Stimulated activated memory B cell treated with anti-CD40 and anti-IgM and Interleukin-4, amounts not matched to agents 10 μg/mL and 1 μg/mL and 100 μg/mL, for 72 hours (primary cell): ENCODE results near the gene NRXN3.

ENCODE experiments used
- ATAC-seq: fragments of 150-1000 bp; cut with Tn5 transposase; 2 replicates; pipeline ENCODE4 v1.10.0; 2021
- H3K27ac Mint-ChIP-seq: one replicate; pipeline ENCODE4 v1.8.0; 2022; ENCODE audit warnings: mild to moderate bottlenecking, mixed read lengths
- H3K27me3 Mint-ChIP-seq: one replicate; pipeline ENCODE4 v1.8.0; 2022; ENCODE audit warnings: mixed read lengths
- H3K36me3 Mint-ChIP-seq: one replicate; pipeline ENCODE4 v1.8.0; 2022; ENCODE audit warnings: mixed read lengths
- H3K4me1 Mint-ChIP-seq: one replicate; pipeline ENCODE4 v1.8.0; 2022; ENCODE audit warnings: mixed read lengths
- H3K4me3 Mint-ChIP-seq: one replicate; pipeline ENCODE4 v1.8.0; 2022; ENCODE audit warnings: mild to moderate bottlenecking, moderate library complexity, mixed read lengths
- H3K9me3 Mint-ChIP-seq: one replicate; pipeline ENCODE4 v1.8.0; 2022; ENCODE audit warnings: mixed read lengths

The NRXN3 gene

DNA sequence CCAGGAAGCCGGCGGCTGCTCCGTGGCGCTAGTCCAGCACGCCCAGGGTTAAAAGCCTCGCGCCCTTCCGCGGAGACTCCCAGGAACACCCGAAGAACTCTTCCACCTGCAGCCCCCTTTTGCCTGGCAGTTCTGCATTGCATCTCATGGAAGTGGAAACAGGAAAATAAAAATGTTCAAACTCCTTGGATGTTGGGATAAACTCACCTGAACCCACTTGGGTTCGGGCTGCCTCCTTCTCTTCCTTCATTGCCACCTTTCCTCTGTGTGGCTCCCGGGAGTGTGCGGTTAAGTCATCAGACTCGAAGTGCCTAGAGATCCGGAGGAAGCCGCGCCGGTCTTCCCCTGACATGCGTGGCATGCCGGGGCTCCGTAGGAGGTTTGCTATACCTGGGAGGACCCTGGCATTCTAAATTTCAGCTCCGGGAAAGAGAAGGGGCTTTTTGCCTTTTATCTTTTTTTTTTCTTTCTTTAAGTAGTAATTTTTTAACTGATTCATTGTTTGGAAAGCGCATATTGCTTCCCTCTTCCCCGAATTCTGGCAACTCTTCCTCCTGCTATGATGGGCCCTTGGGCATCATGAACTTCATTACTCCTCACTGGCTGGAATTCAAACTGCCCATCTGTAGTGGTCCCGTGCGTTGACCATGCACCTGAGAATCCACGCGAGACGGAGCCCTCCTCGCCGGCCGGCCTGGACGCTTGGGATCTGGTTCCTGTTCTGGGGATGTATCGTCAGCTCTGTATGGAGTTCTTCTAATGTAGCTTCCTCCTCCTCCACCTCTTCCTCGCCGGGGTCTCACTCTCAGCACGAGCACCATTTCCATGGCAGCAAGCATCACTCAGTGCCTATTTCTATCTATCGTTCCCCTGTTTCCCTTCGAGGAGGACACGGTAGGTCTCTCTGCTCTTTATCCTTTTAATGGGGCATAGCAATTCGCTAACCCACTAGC lies 1109.7 kb downstream of the NRXN3 start:
- H3K36me3 Mint-ChIP-seq = no peaks in the 10 kb centered on the region
- no peak overlapping the region for H3K27ac Mint-ChIP-seq
- H3K9me3 Mint-ChIP-seq = peaks cover 4% of the 10 kb centered on the region
- no peaks in the 10 kb centered on the region for H3K4me1 Mint-ChIP-seq
- no peak for ATAC-seq
- peaks cover 23% of the 10 kb centered on the region for H3K27me3 Mint-ChIP-seq
- no peak overlapping the region for H3K4me3 Mint-ChIP-seq

- H3K9me3 Mint-ChIP-seq = peaks cover 4% of the 10 kb centered on the region
- no peaks in the 10 kb centered on the region for H3K36me3 Mint-ChIP-seq
- no peaks in the 10 kb centered on the region for H3K4me1 Mint-ChIP-seq
- H3K27me3 Mint-ChIP-seq = peaks cover 23% of the 10 kb centered on the region
- no peak for ATAC-seq
- no peak overlapping the region for H3K4me3 Mint-ChIP-seq
- H3K27ac Mint-ChIP-seq = no peak overlapping the region
These were observed 1111.3 kb downstream of the NRXN3 start for GRCh38 chr14:79281244-79282152.

- H3K27ac Mint-ChIP-seq = no peak overlapping the region
- no peak for ATAC-seq
- no peaks in the 10 kb centered on the region for H3K4me1 Mint-ChIP-seq
- peaks cover 15% of the 10 kb centered on the region for H3K27me3 Mint-ChIP-seq
- no peak overlapping the region for H3K4me3 Mint-ChIP-seq
- peaks cover 4% of the 10 kb centered on the region for H3K9me3 Mint-ChIP-seq
- H3K36me3 Mint-ChIP-seq = no peaks in the 10 kb centered on the region
These were observed 1114.4 kb downstream of the NRXN3 start for GRCh38 chr14:79284621-79285020.

DNA sequence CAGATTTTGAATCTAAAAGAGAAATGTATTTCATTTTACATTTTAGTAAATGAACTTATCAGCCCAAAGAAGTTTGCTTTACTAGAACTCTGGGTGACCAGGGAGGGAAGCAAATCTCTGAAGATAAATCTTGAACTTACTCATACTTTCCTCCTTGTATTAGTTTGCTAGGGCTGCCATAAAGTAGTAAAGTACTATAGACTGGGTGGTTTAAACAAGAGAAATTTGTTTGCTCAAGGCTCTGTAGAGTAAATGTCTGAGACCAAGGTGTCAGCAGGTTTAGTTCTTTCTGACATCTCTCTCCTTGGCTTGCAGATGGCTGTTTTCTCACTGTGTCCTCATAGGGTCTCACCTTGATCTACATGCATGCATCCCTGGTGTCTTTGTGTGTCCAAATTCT lies 1115.1 kb downstream of the NRXN3 start:
- H3K4me1 Mint-ChIP-seq = no peaks in the 10 kb centered on the region
- peaks cover 9% of the 10 kb centered on the region for H3K27me3 Mint-ChIP-seq
- H3K27ac Mint-ChIP-seq = no peak overlapping the region
- no peaks in the 10 kb centered on the region for H3K36me3 Mint-ChIP-seq
- H3K9me3 Mint-ChIP-seq = peaks cover 1% of the 10 kb centered on the region
- no peak overlapping the region for H3K4me3 Mint-ChIP-seq
- no peak for ATAC-seq

DNA sequence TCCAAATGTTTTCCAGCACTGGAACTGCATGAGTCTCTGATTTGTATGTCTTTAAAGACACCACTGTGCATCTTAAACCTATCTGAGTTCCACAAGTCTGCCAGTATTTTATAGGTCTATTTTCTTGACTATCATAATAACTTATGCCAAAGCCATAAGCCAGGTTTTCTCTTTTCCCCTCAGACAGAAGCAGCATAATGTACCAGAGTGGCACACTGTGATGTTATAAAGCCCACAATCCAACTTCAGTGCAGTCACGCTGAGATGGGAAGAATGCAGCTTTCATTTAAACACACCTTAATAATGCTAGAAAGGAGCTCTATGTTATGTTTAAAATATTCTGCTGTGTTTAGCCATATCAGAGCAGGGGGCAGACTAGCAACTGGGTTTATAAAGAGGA lies 1117.8 kb downstream of the NRXN3 start:
- ATAC-seq = no peak
- H3K27ac Mint-ChIP-seq = no peak overlapping the region
- H3K27me3 Mint-ChIP-seq = no peaks in the 10 kb centered on the region
- H3K9me3 Mint-ChIP-seq = no peaks in the 10 kb centered on the region
- no peaks in the 10 kb centered on the region for H3K4me1 Mint-ChIP-seq
- H3K36me3 Mint-ChIP-seq = no peaks in the 10 kb centered on the region
- H3K4me3 Mint-ChIP-seq = no peak overlapping the region

- Mint-ChIP-seq H3K4me3 (no peak overlapping the region), H3K27ac (no peak overlapping the region), H3K27me3 (no peaks in the 10 kb centered on the region), H3K9me3 (peaks cover 9% of the 10 kb centered on the region), H3K36me3 (no peaks in the 10 kb centered on the region), H3K4me1 (no peaks in the 10 kb centered on the region)
- ATAC-seq = no peak
These were observed 1123.5 kb downstream of the NRXN3 start for GRCh38 chr14:79293482-79294177.

- Mint-ChIP-seq H3K9me3 (peaks cover 9% of the 10 kb centered on the region), H3K4me3 (no peak overlapping the region), H3K4me1 (no peaks in the 10 kb centered on the region), H3K27ac (no peak overlapping the region), H3K27me3 (no peaks in the 10 kb centered on the region), H3K36me3 (no peaks in the 10 kb centered on the region)
- ATAC-seq = no peak
These were observed 1124.3 kb downstream of the NRXN3 start for GRCh38 chr14:79294499-79294898.

GRCh38 chr14:79295385-79295784 lies 1125.2 kb downstream of the NRXN3 start:
- no peaks in the 10 kb centered on the region for H3K4me1 Mint-ChIP-seq
- H3K27ac Mint-ChIP-seq = no peak overlapping the region
- peaks cover 9% of the 10 kb centered on the region for H3K9me3 Mint-ChIP-seq
- no peak for ATAC-seq
- H3K27me3 Mint-ChIP-seq = no peaks in the 10 kb centered on the region
- no peak overlapping the region for H3K4me3 Mint-ChIP-seq
- H3K36me3 Mint-ChIP-seq = no peaks in the 10 kb centered on the region

GRCh38 chr14:79298373-79298772 lies 1128.2 kb downstream of the NRXN3 start:
- Mint-ChIP-seq H3K27ac (no peak overlapping the region), H3K9me3 (peaks cover 17% of the 10 kb centered on the region), H3K36me3 (no peaks in the 10 kb centered on the region), H3K27me3 (no peaks in the 10 kb centered on the region), H3K4me1 (no peaks in the 10 kb centered on the region), H3K4me3 (no peak overlapping the region)
- ATAC-seq = no peak

- H3K36me3 Mint-ChIP-seq = no peaks in the 10 kb centered on the region
- no peaks in the 10 kb centered on the region for H3K4me1 Mint-ChIP-seq
- peaks cover 17% of the 10 kb centered on the region for H3K9me3 Mint-ChIP-seq
- H3K4me3 Mint-ChIP-seq = no peak overlapping the region
- no peak for ATAC-seq
- H3K27ac Mint-ChIP-seq = no peak overlapping the region
- H3K27me3 Mint-ChIP-seq = no peaks in the 10 kb centered on the region
These were observed 1129.0 kb downstream of the NRXN3 start for GRCh38 chr14:79299162-79299561.

- no peak for ATAC-seq
- Mint-ChIP-seq H3K4me3 (no peak overlapping the region), H3K4me1 (no peaks in the 10 kb centered on the region), H3K36me3 (no peaks in the 10 kb centered on the region), H3K27ac (no peak overlapping the region), H3K9me3 (peaks cover 15% of the 10 kb centered on the region), H3K27me3 (no peaks in the 10 kb centered on the region)
These were observed 1134.1 kb downstream of the NRXN3 start for GRCh38 chr14:79304279-79304678.

- no peaks in the 10 kb centered on the region for H3K27me3 Mint-ChIP-seq
- no peaks in the 10 kb centered on the region for H3K4me1 Mint-ChIP-seq
- no peak overlapping the region for H3K27ac Mint-ChIP-seq
- no peak overlapping the region for H3K4me3 Mint-ChIP-seq
- no peaks in the 10 kb centered on the region for H3K36me3 Mint-ChIP-seq
- no peak for ATAC-seq
- peaks cover 14% of the 10 kb centered on the region for H3K9me3 Mint-ChIP-seq
These were observed 1136.4 kb downstream of the NRXN3 start for GRCh38 chr14:79306546-79306945.

DNA sequence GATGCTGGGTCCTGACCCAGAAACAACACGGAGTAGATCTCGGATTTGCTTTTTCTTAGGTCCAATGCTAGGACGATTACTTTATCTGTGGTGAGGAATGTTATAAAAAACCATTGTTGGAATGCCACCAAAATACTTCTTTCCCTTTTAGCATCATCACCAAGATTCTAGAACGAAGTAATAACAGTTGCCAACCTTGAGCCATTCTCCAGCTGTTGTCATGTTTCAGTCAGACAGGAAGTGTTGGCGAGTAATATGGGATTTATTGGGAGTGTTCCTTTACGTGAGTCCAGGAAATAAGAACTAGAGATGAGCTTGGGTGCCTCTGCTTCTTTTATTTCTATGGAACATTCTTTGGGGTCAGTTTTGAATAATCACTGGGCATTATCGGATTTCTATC lies 1148.2 kb downstream of the NRXN3 start:
- no peak for ATAC-seq
- Mint-ChIP-seq H3K27ac (no peak overlapping the region), H3K4me3 (no peak overlapping the region), H3K27me3 (no peaks in the 10 kb centered on the region), H3K36me3 (no peaks in the 10 kb centered on the region), H3K4me1 (no peaks in the 10 kb centered on the region), H3K9me3 (no peaks in the 10 kb centered on the region)

DNA sequence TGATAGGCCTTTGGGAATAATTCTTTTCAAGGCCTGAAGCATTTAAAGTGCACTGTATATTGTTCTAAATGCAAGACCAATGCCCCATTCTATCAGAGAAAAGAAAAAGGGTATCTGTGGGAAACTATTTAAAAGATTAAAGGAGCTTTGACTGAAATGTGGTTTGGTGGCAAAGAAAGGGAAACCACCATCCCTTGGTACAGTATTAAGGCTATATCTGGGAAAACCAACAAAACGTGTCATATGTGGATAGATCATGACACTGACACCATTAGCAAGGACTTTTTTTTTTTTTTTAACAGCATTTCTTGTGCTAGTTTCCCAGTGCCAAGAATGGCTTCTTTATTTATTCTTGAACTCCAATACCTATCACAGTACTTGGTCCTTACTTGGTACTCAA lies 1150.4 kb downstream of the NRXN3 start:
- H3K27ac Mint-ChIP-seq = no peak overlapping the region
- no peak for ATAC-seq

GRCh38 chr14:79321070-79321469 lies 1150.9 kb downstream of the NRXN3 start:
- no peak overlapping the region for H3K27ac Mint-ChIP-seq
- H3K4me1 Mint-ChIP-seq = no peaks in the 10 kb centered on the region
- H3K4me3 Mint-ChIP-seq = no peak overlapping the region
- no peaks in the 10 kb centered on the region for H3K9me3 Mint-ChIP-seq
- no peaks in the 10 kb centered on the region for H3K36me3 Mint-ChIP-seq
- ATAC-seq = no peak
- no peaks in the 10 kb centered on the region for H3K27me3 Mint-ChIP-seq

More for the DNA sequence above, 1150.4 kb downstream of the NRXN3 start:
- Mint-ChIP-seq H3K9me3 (no peaks in the 10 kb centered on the region), H3K36me3 (no peaks in the 10 kb centered on the region), H3K27me3 (no peaks in the 10 kb centered on the region), H3K4me3 (no peak overlapping the region), H3K4me1 (no peaks in the 10 kb centered on the region)
